Loucy (cell line): Measurements from ENCODE around the gene CADM2.

Experiments used
- H2AFZ ChIP-seq: fragments of 200-600 bp; sonication (generic); 2 replicates; pipeline ENCODE4 v1.6.0; 2016; ENCODE audit warnings: antibody characterized with exemption, mild to moderate bottlenecking, low read length, moderate library complexity
- H3F3A ChIP-seq: fragments of 200-600 bp; 2 replicates; pipeline ENCODE4 v1.6.0; 2016; ENCODE audit warnings: antibody characterized with exemption, low read depth, mild to moderate bottlenecking
- H3K27me3 ChIP-seq: fragments of 200-600 bp; sonication (generic); 2 replicates; pipeline ENCODE4 v1.6.1; 2014; ENCODE audit warnings: low read length, mild to moderate bottlenecking; ENCODE audit not compliant: insufficient read depth, poor library complexity, severe bottlenecking
- H3K36me3 ChIP-seq: fragments of 200-600 bp; sonication (generic); 2 replicates; pipeline ENCODE4 v1.6.1; 2016; ENCODE audit warnings: low read length; ENCODE audit not compliant: insufficient read depth
- H3K4me1 ChIP-seq: fragments of 200-600 bp; sonication (generic); 2 replicates; pipeline ENCODE4 v1.5.1; 2014; ENCODE audit warnings: low read length, mild to moderate bottlenecking; ENCODE audit not compliant: insufficient read depth, poor library complexity, severe bottlenecking
- H3K4me2 ChIP-seq: fragments of 200-600 bp; sonication (generic); 2 replicates; pipeline ENCODE4 v1.6.0; 2014; ENCODE audit warnings: antibody characterized with exemption, low read length, low read depth, mild to moderate bottlenecking; ENCODE audit not compliant: poor library complexity, severe bottlenecking
- H3K4me3 ChIP-seq: fragments of 200-600 bp; sonication (generic); 2 replicates; pipeline ENCODE4 v1.5.1; 2014; ENCODE audit warnings: low read length, mild to moderate bottlenecking, mixed read lengths; ENCODE audit not compliant: poor library complexity, severe bottlenecking
- H3K79me2 ChIP-seq: fragments of 200-600 bp; sonication (generic); 2 replicates; pipeline ENCODE4 v1.6.1; 2014; ENCODE audit warnings: low read length; ENCODE audit not compliant: insufficient read depth
- H3K9ac ChIP-seq: fragments of 200-600 bp; sonication (generic); 2 replicates; pipeline ENCODE4 v1.6.0; 2014; ENCODE audit warnings: mild to moderate bottlenecking, low read depth, low read length, moderate library complexity; ENCODE audit not compliant: poor library complexity, severe bottlenecking
- H3K9me2 ChIP-seq: fragments of 200-600 bp; sonication (generic); replicated peaks from 2 replicates; pipeline ENCODE4 v1.6.1; 2016; ENCODE audit warnings: low read depth, low read length, mixed read lengths
- H3K9me3 ChIP-seq: fragments of 200-600 bp; sonication (generic); 2 replicates; pipeline ENCODE4 v1.6.1; 2014; ENCODE audit warnings: mild to moderate bottlenecking, antibody characterized with exemption, low read length, low read depth; ENCODE audit not compliant: insufficient read depth
- H4K20me1 ChIP-seq: fragments of 200-600 bp; sonication (generic); 2 replicates; pipeline ENCODE4 v1.6.0; 2014; ENCODE audit warnings: antibody characterized with exemption, low read length, mild to moderate bottlenecking; ENCODE audit not compliant: insufficient read depth, poor library complexity, severe bottlenecking
- CTCF ChIP-seq: fragments of 200-600 bp; sonication (generic); conservative IDR thresholded peaks from 2 replicates; pipeline ENCODE4 v1.5.1; 2014; ENCODE audit warnings: mild to moderate bottlenecking, antibody characterized with exemption, low read length
- EZH2phosphoT487 ChIP-seq: fragments of 200-600 bp; IDR thresholded peaks from 2 replicates; pipeline ENCODE4 v1.6.1; 2018; ENCODE audit warnings: antibody characterized with exemption, mild to moderate bottlenecking, moderate library complexity, borderline replicate concordance

Gene CADM2

GRCh38 chr3:85037203-85037602 is 78.4 kb downstream of the CADM2 start:
- TF ChIP-seq EZH2phosphoT487 (no peak), CTCF (no peak)
- Histone ChIP-seq H3K4me2 (no peak overlapping the region), H2AFZ (no peak overlapping the region)

DNA sequence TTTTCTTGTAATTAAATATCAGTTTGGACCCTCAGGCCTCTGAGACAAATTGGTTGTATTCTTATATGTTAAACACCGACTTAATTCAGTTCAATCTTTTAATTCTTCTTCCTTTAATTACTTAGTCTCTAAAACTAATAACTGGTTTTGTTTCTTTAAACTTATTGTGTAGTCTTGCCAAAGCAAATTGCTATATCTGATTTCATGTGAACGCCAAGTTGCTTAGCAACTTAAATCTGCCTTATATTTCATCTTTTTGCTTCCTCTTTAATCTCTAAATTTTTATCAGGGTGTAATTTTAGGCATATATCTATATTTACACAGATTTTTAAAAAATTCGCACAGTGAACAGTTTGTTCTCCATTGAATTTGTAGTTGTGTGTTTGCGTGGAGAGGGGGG is 82.2 kb downstream of the CADM2 start:
- Histone ChIP-seq H3K36me3 (no peaks in the 10 kb centered on the region), H3K4me3 (no peak overlapping the region), H3K9me3 (no peaks in the 10 kb centered on the region), H3F3A (no peaks in the 10 kb centered on the region), H3K9me2 (no peaks in the 10 kb centered on the region), H4K20me1 (no peaks in the 10 kb centered on the region), H3K27me3 (no peaks in the 10 kb centered on the region), H3K4me1 (no peaks in the 10 kb centered on the region), H3K79me2 (no peaks in the 10 kb centered on the region), H3K4me2 (no peak overlapping the region), H3K9ac (no peak overlapping the region), H2AFZ (no peak overlapping the region)
- TF ChIP-seq EZH2phosphoT487 (no peak), CTCF (no peak)

More at GRCh38 chr3:85037203-85037602, 78.4 kb downstream of the CADM2 start:
- no peaks in the 10 kb centered on the region for H3K9me2 ChIP-seq
- no peaks in the 10 kb centered on the region for H3K27me3 ChIP-seq
- H3K79me2 ChIP-seq = no peaks in the 10 kb centered on the region
- H3K4me1 ChIP-seq = no peaks in the 10 kb centered on the region
- H3K4me3 ChIP-seq = no peak overlapping the region
- H3K36me3 ChIP-seq = no peaks in the 10 kb centered on the region
- H4K20me1 ChIP-seq = no peaks in the 10 kb centered on the region
- no peaks in the 10 kb centered on the region for H3F3A ChIP-seq
- no peaks in the 10 kb centered on the region for H3K9me3 ChIP-seq
- H3K9ac ChIP-seq = no peak overlapping the region

- Histone ChIP-seq H2AFZ (no peak overlapping the region), H3F3A (no peaks in the 10 kb centered on the region), H3K4me3 (no peak overlapping the region), H3K4me2 (no peak overlapping the region), H3K9ac (no peak overlapping the region), H4K20me1 (no peaks in the 10 kb centered on the region), H3K36me3 (no peaks in the 10 kb centered on the region), H3K27me3 (no peaks in the 10 kb centered on the region), H3K9me2 (no peaks in the 10 kb centered on the region), H3K9me3 (no peaks in the 10 kb centered on the region), H3K79me2 (no peaks in the 10 kb centered on the region), H3K4me1 (no peaks in the 10 kb centered on the region)
- TF ChIP-seq CTCF = no peak
- TF ChIP-seq EZH2phosphoT487 = no peak
These were observed 82.8 kb downstream of the CADM2 start for GRCh38 chr3:85041562-85042055.
